Right lobe of liver (tissue), 4 donors: ENCODE measurements around the gene PRR35.

Experiments
- CTCF ChIP-seq, 4 donors: fragments of 200-600 bp in 3 of 4; fragments of 450-650 bp in 1 of 4; IDR thresholded peaks; one replicate each; pipeline versions ENCODE4 v1.5.1 to v1.8.0; 2016 to 2022; ENCODE audit warnings: antibody characterized with exemption in 4 of 4, mild to moderate bottlenecking in 2 of 4
- POLR2A ChIP-seq: fragments of 450-650 bp; IDR thresholded peaks from one replicate; pipeline ENCODE4 v1.6.1; 2017; ENCODE audit warnings: antibody characterized with exemption, mild to moderate bottlenecking
- donor health status: DM: no; HTN: no; CAD: no.
- donor health status: DM: no; HTN: no; CAD: no.
- donor health status: DM: no; HTN: yes; CAD: no.

GRCh38 chr16:578232-578869 lies 18.2 kb downstream of the PRR35 start:
- TF ChIP-seq CTCF (IDR thresholded peaks at IDR 0.05) (no peak), POLR2A (no peak)
